Peyer's patch (tissue), 4 donors: ENCODE data around the gene SH3YL1. TPM values are rescaled to one million over a fixed set of nuclear protein-coding genes. Genes with fewer than 3 reads are reported as not detected.

Experiments used
- DNase-seq, 3 donors: peaks; one replicate each; pipeline ENCODE4 v3.0.0-alpha.2; 2017 to 2019
- H3K27ac ChIP-seq, 4 donors: fragments of 200-600 bp; sonication (generic); one replicate each; pipeline ENCODE4 v1.5.1; 2016 to 2019
- H3K27me3 ChIP-seq, 2 donors: fragments of 200-600 bp; sonication (generic); one replicate each; pipeline ENCODE4 v1.5.1; 2019
- H3K36me3 ChIP-seq, 3 donors: fragments of 200-600 bp; sonication (generic); one replicate each; pipeline ENCODE4 v1.5.1; 2016 to 2019
- H3K4me1 ChIP-seq, 4 donors: fragments of 200-600 bp; sonication (generic); one replicate each; pipeline ENCODE4 v1.5.1; 2016 to 2019
- H3K4me3 ChIP-seq, 4 donors: fragments of 200-600 bp; sonication (generic); 1 replicate in 3 of 4; 2 replicates in 1 of 4; pipeline ENCODE4 v1.5.1; 2016 to 2019; ENCODE audit warnings: mild to moderate bottlenecking in 1 of 4
- H3K9me3 ChIP-seq, 4 donors: fragments of 200-600 bp; sonication (generic); one replicate each; pipeline ENCODE4 v1.5.1; 2016 to 2019; ENCODE audit warnings: mild to moderate bottlenecking in 1 of 4
- POLR2A ChIP-seq, 2 donors: fragments of 450-650 bp; IDR thresholded peaks; one replicate each; pipeline ENCODE4 v1.5.1; 2017; ENCODE audit warnings: antibody characterized with exemption in 2 of 2, mild to moderate bottlenecking in 2 of 2, moderate library complexity in 2 of 2
- total RNA-seq, 4 donors: library from RNA; depleted of rRNA; stranded (reverse); fragments of >200 nt; gene quantifications; one replicate each; pipeline ENCODE4 v1.1.0, GENCODE V29; 2016
- TF ChIP-seq, protein P1 (sequence below), 6 experiments: fragments of 450-650 bp in 4 of 6; fragments of 200-600 bp in 2 of 6; sonication (generic) in 1 of 6; IDR thresholded peaks; one replicate each; pipeline ENCODE4 v1.5.1; 2017 to 2019; ENCODE audit warnings: antibody characterized with exemption in 6 of 6, mild to moderate bottlenecking in 3 of 6, moderate library complexity in 1 of 6

SH3YL1 gene
- total RNA-seq, 4 donors from 2014 or later, result 60.2 to 163 (median 102) TPM

DNA sequence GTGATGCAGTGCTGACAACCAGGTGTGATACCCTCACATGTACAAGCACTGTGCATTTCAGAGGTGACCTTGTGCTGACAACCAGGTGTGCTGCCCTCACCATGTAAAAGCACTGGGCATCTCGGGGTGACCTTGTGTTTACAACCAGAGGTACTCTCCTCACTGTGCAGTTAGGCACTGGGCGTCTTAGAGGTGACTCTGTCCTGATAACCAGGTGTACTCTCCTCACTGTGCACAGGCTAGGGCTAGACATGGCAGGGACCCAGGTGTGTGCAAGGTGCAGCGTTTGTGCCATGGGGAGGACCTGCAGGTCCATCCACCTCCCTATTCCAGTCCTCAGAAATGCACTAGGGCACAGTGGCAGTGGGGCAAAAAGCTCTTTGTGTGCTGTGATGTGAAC is 32.5 kb upstream of the SH3YL1 start:
- Histone ChIP-seq H3K4me3 (no peak overlapping the region), H3K9me3 (no peaks in the 10 kb centered on the region), H3K4me1 (no peaks in the 10 kb centered on the region), H3K36me3 (no peaks in the 10 kb centered on the region), H3K27me3 (no peaks in the 10 kb centered on the region), H3K27ac (no peak overlapping the region)
- DNase-seq, result no peak
- TF ChIP-seq POLR2A (IDR thresholded peaks at IDR 0.05), result no peak
- TF ChIP-seq, protein P1, sequence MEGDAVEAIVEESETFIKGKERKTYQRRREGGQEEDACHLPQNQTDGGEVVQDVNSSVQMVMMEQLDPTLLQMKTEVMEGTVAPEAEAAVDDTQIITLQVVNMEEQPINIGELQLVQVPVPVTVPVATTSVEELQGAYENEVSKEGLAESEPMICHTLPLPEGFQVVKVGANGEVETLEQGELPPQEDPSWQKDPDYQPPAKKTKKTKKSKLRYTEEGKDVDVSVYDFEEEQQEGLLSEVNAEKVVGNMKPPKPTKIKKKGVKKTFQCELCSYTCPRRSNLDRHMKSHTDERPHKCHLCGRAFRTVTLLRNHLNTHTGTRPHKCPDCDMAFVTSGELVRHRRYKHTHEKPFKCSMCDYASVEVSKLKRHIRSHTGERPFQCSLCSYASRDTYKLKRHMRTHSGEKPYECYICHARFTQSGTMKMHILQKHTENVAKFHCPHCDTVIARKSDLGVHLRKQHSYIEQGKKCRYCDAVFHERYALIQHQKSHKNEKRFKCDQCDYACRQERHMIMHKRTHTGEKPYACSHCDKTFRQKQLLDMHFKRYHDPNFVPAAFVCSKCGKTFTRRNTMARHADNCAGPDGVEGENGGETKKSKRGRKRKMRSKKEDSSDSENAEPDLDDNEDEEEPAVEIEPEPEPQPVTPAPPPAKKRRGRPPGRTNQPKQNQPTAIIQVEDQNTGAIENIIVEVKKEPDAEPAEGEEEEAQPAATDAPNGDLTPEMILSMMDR (IDR thresholded peaks at IDR 0.05), result no peak

DNA sequence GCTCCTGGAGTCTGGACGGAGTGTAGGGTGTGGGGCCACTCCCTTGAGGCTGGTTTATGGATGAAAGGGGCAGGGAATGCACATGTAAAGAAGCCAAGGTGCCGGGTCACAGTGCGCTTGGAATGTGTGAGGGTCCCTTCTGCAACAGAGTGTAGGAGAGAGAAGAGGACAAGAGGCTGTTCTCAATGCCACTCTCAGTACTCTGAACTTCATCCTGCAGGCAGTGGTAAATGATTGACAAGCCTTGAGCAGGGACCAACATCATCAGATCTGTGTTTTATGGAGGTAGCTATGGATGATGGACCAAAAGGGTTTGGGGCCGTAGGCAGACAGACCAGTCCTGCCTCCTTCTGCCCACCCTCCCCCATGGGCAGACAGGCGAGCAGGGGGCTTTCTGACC is 31.3 kb upstream of the SH3YL1 start:
- H3K4me1 ChIP-seq, result no peaks in the 10 kb centered on the region
- TF ChIP-seq POLR2A (IDR thresholded peaks at IDR 0.05), result no peak
- TF ChIP-seq, protein P1 (IDR thresholded peaks at IDR 0.05), result no peak
- no peak overlapping the region for H3K27ac ChIP-seq
- no peak for DNase-seq
- H3K9me3 ChIP-seq, result no peaks in the 10 kb centered on the region
- H3K27me3 ChIP-seq, result no peaks in the 10 kb centered on the region
- H3K36me3 ChIP-seq, result no peaks in the 10 kb centered on the region
- H3K4me3 ChIP-seq, result no peak overlapping the region

DNA sequence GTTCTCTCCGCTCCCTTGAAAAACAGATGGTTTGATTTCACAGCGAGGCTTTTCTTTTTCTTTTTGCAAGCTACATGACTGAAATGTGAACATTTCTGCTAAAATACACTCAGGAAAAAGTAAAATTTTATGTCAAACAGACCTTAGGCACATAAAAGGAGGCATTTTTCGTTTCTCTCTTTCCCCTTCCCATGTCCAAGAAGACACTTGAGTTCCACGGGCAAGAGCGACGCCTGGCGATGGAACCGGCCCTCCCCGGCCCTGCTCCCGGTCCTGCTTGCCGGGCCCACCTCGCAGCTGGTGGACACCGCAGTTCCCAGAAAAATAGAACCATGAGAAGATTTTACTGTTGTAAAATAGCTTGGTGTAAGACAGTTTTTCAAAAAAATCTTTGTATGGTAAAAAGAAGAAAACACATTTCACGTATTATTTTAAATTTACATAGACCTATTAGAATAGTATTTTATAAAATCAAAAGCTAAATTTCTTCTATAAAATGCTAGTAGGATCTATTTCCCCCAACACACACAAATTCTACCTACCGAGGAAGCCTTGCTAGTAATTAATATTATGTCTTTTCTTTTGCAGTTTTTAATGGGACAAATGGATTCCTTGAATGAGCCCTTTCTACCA is 26.4 kb upstream of the SH3YL1 start:
- Histone ChIP-seq H3K27ac (no peak overlapping the region), H3K27me3 (peaks cover 0 to 4% of the 10 kb centered on the region in 2 donors)

DNA sequence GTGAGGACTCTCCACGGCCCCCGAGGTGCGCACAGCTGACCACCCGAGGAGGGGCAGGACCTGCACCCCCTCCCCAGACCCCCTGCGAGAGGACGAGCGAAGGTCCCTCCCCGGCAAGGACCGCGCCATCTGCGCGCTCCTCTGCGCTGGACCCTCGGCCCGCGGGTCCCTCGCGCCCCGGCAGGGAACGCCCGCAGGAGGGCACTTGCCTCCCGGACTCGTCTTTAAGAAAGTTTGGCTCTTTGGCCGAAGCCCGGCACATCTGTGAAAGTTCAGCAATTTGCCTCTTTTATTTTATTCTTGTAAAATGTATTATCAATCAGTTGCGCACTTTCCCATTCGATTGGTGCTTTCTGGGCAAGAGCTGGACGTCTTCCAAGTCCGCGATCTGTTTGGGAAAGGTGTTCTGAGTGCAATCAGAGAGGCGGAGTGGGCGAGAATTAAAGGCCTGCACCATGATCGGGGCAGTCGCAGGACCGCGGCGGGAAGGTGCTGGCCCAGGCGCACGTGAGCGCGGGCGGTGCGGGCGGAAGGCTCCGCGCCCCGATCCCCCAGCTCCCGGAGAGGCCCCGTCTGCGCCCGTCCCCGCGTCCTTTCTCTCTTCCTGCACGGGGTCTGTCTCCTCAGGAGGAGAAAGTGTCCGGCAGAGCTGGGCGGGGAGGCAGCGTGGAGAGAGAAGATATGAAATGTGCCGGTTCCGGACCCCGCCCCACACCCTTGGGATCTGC is 25.7 kb upstream of the SH3YL1 start:
- Histone ChIP-seq H3K27ac (peak overlapping the region in 2 of 4 donors; percentile 23 to 33), H3K36me3 (no peaks in the 10 kb centered on the region), H3K27me3 (peaks cover 0 to 4% of the 10 kb centered on the region in 2 donors), H3K4me3 (peak overlapping the region; percentile 21 to 72 (median 44)), H3K9me3 (no peaks in the 10 kb centered on the region), H3K4me1 (peaks cover 0 to 38% (median 10%) of the 10 kb centered on the region in 4 donors)
- TF ChIP-seq, protein P1 (IDR thresholded peaks at IDR 0.05), result no peak
- no peak for TF ChIP-seq POLR2A (IDR thresholded peaks at IDR 0.05)
- DNase-seq, result peak in 1 of 3 donors; percentile 56

More for the DNA sequence above, 26.4 kb upstream of the SH3YL1 start:
- H3K4me1 ChIP-seq, result peaks cover 0 to 31% (median 10%) of the 10 kb centered on the region in 4 donors
- no peaks in the 10 kb centered on the region for H3K36me3 ChIP-seq
- H3K9me3 ChIP-seq, result no peaks in the 10 kb centered on the region
- peak in 2 of 3 donors; percentile 80 to 83 for DNase-seq
- H3K4me3 ChIP-seq, result peak overlapping the region; percentile 21 to 72 (median 44)
- TF ChIP-seq POLR2A (IDR thresholded peaks at IDR 0.05), result no peak
- TF ChIP-seq, protein P1 (IDR thresholded peaks at IDR 0.05), result peak in 5 of 6 experiments; percentile 34 to 75 (median 68)

DNA sequence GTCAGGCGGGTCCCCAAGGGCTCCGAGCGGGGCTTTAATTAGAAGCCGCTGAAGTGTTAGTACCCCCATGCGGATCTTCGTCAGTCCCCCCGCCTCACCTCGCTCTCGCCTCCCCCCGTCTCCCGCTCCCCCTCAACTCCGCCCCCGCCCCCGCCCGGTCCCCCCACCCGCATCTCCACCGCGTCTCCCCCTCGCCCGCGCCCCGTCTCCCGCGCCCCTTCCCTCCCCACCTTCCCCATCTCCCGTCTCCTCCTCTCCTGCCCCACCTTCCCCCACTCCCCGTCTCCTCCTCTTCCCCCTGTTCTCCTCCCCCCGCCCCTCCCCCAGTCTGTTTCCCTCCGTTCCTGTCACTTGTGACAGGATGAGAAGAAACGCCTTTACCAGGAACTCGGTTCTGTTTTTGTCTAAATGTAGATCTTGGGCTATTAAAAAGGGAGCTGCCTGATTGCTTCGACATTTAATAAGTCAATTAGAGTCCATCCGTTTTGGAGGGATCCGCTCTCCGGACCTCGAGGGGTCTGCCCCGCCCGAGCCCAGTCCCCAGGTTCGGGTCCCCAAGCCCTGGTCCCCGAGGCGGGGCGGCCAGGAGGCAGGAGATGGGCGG is 25.0 kb upstream of the SH3YL1 start:
- Histone ChIP-seq H3K27ac (peak overlapping the region in 2 of 4 donors; percentile 23 to 33), H3K36me3 (no peaks in the 10 kb centered on the region), H3K4me1 (peaks cover 0 to 39% (median 10%) of the 10 kb centered on the region in 4 donors), H3K9me3 (no peaks in the 10 kb centered on the region), H3K4me3 (peak overlapping the region; percentile 33 to 72 (median 49)), H3K27me3 (peaks cover 0 to 4% of the 10 kb centered on the region in 2 donors)
- DNase-seq, result no peak
- TF ChIP-seq, protein P1 (IDR thresholded peaks at IDR 0.05), result no peak
- no peak for TF ChIP-seq POLR2A (IDR thresholded peaks at IDR 0.05)
